Stimulated activated naive CD4-positive, alpha-beta T cell (primary cell): ENCODE data around the gene CTSH.
A peak's percentile ranks its signal among the peaks of the same experiment; 100 is the strongest.
"Not testable (repeated sequence)": the region's sequence is repeated elsewhere in the genome, so short reads cannot be mapped to it uniquely, and the experiment has no call there.

Source experiments
- DNase-seq, 6 experiments: peaks; one replicate each; lab custom pipeline; 2025; lab: John Stamatoyannopoulos, UW

The CTSH gene

GRCh38 chr15:78880242-78880533 is 64.7 kb downstream of the CTSH start:
- no peak for DNase-seq

- DNase-seq, result no peak
Measured at GRCh38 chr15:78879517-78880241, 65.2 kb downstream of the CTSH start.

GRCh38 chr15:78878356-78878755 is 66.5 kb downstream of the CTSH start:
- no peak for DNase-seq

GRCh38 chr15:78876954-78877353 is 67.9 kb downstream of the CTSH start:
- DNase-seq, result peak in 1 of 6 experiments; percentile 10

- DNase-seq, result no peak
Measured at GRCh38 chr15:78875107-78875914, 69.5 kb downstream of the CTSH start.

- DNase-seq, result peak in 5 of 6 experiments; percentile 12 to 37 (median 23)
Measured at GRCh38 chr15:78873793-78874765, 70.8 kb downstream of the CTSH start.

GRCh38 chr15:78872972-78873792 is 71.7 kb downstream of the CTSH start:
- peak; percentile 79 to 89 (median 88) for DNase-seq

- DNase-seq, result peak; percentile 91 to 96 (median 95)
Measured at GRCh38 chr15:78872155-78872971, 72.5 kb downstream of the CTSH start, which contains the start of gene MORF4L1. MORF4L1 (plus strand) TSS chr15:78872890; CDS start chr15:78873018, 128 bp downstream.

GRCh38 chr15:78871483-78872127 is 73.2 kb downstream of the CTSH start:
- DNase-seq, result not testable (repeated sequence)
